GM18507 (cell line): Measurements from ENCODE around the gene RAB27B.

Experiments
- DNase-seq: peaks from one replicate; pipeline ENCODE4 v3.0.0; 2011; ENCODE audit warnings: low read depth; ENCODE audit not compliant: insufficient read length; ENCODE audit errors: extremely low spot score
- FAIRE-seq: peaks from 2 replicates; lab custom pipeline; 2011; peaks lifted over from hg19 to GRCh38; lab: Jason Lieb, UNC

Gene RAB27B

GRCh38 chr18:54899500-54899899 is 71.2 kb downstream of the RAB27B start:
- DNase-seq (no peak), FAIRE-seq (no peak)

GRCh38 chr18:54900290-54900689 is 72.0 kb downstream of the RAB27B start:
- DNase-seq (no peak), FAIRE-seq (no peak)

- FAIRE-seq (no peak), DNase-seq (no peak)
Measured at GRCh38 chr18:54904581-54904980, 76.3 kb downstream of the RAB27B start.

- DNase-seq (no peak), FAIRE-seq (no peak)
Measured at GRCh38 chr18:54905629-54906028, 77.4 kb downstream of the RAB27B start.

- DNase-seq (no peak), FAIRE-seq (no peak)
Measured at GRCh38 chr18:54906331-54907185, 78.3 kb downstream of the RAB27B start.

- DNase-seq: no peak
- FAIRE-seq: no peak
Measured at GRCh38 chr18:54909538-54909937, 81.3 kb downstream of the RAB27B start.

- DNase-seq (no peak), FAIRE-seq (no peak)
Measured at GRCh38 chr18:54910161-54910919, 82.1 kb downstream of the RAB27B start.

GRCh38 chr18:54911551-54911950 is 83.3 kb downstream of the RAB27B start:
- DNase-seq (no peak), FAIRE-seq (no peak)

GRCh38 chr18:54914816-54915215 is 86.5 kb downstream of the RAB27B start:
- no peak for DNase-seq

GRCh38 chr18:54916507-54916906 is 88.2 kb downstream of the RAB27B start:
- no peak for DNase-seq
- FAIRE-seq: no peak

More at GRCh38 chr18:54914816-54915215, 86.5 kb downstream of the RAB27B start:
- FAIRE-seq: no peak

- no peak for FAIRE-seq
- no peak for DNase-seq
Measured at GRCh38 chr18:54918060-54918459, 89.8 kb downstream of the RAB27B start.

GRCh38 chr18:54919412-54919811 is 91.1 kb downstream of the RAB27B start:
- DNase-seq: no peak
- FAIRE-seq: no peak

- DNase-seq (no peak), FAIRE-seq (no peak)
Measured at GRCh38 chr18:54923339-54923956, 95.2 kb downstream of the RAB27B start.

- no peak for FAIRE-seq
- no peak for DNase-seq
Measured at GRCh38 chr18:54924948-54925347, 96.7 kb downstream of the RAB27B start.

- FAIRE-seq: no peak
- no peak for DNase-seq
Measured at GRCh38 chr18:54926593-54927325, 98.5 kb downstream of the RAB27B start.

- no peak for DNase-seq
- FAIRE-seq: no peak
Measured at GRCh38 chr18:54928236-54928635, 100.0 kb downstream of the RAB27B start.

GRCh38 chr18:54931152-54931551 is 102.9 kb downstream of the RAB27B start:
- DNase-seq (no peak), FAIRE-seq (no peak)

- DNase-seq: no peak
- FAIRE-seq: no peak
Measured at GRCh38 chr18:54932472-54932871, 104.2 kb downstream of the RAB27B start.

- DNase-seq (no peak), FAIRE-seq (no peak)
Measured at GRCh38 chr18:54938506-54938905, 110.2 kb downstream of the RAB27B start.
